Stimulated activated CD4-positive, alpha-beta T cell treated with anti-CD3 and anti-CD28 coated beads, Interleukin-1b, Interleukin-23, amount 100 ng/mL, for 1 hour (primary cell): Measurements from ENCODE around the gene PCOLCE2.

Experiments
- DNase-seq, 2 donors: peaks; one replicate each; pipeline ENCODE4 v3.0.0-alpha.2; 2020; ENCODE audit warnings: low read depth in 2 of 2

Gene PCOLCE2

DNA sequence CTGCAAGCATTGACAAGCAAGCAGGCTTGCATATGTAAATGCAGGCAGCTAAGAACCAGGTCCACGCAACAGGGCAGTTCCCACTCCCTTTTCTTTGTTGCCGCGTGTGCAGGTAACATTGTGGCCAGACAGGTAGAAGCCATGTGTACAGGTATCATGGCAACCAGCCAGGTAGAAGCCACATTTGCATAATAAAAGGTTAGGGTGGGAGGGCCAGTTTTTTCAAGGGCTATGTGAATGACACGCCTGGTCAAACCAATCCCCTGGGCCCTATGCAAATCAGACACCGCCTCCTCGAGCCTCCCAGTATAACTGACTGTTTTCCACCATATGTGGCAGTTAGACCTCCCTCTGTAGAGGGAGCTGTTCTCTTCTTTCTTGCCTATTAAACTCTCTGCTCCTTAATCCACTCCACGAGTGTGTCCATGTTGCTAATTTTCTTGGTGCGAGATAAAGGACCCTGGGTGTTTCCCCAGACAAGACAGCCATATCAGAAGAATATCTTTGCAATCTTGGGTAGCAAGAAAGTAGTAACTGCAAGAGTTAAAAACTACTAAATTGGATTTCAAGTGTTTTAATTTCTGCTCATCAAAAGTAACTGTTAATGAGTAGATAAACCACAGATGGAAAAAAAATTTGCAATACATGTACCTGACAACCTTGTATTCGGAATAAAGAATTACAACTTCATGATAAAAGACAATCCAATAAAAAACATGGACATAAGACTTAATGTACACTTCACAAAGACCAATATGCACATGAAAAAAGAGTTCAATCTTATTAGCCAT is 21.8 kb downstream of the PCOLCE2 start:
- no peak for DNase-seq

GRCh38 chr3:142863930-142864920 is 24.7 kb downstream of the PCOLCE2 start:
- no peak for DNase-seq

- DNase-seq = no peak
These were observed 25.7 kb downstream of the PCOLCE2 start for GRCh38 chr3:142863010-142863817.

- DNase-seq = no peak
These were observed 27.0 kb downstream of the PCOLCE2 start for GRCh38 chr3:142861926-142862325.

GRCh38 chr3:142858043-142858442 is 30.8 kb downstream of the PCOLCE2 start:
- no peak for DNase-seq

DNA sequence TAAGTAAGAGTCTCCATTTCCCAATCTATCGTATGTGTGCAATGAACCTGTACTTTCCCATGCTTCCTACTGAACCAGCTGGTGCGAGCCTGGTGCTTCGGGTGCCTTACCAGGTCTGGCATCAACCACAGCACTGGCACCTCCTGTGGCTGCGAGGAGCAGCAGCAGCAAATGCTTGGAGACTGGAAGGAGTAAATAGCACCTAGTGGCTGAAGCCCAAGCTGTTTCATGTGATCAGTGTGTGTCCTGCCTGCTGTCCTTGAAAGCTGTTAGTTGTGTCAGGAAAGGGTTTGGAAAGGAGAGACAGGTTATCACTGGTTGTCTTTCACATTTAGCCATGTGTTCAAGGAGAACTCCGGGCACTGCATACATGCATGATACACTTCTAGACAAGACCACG is 31.8 kb downstream of the PCOLCE2 start:
- DNase-seq = no peak

- no peak for DNase-seq
These were observed 35.4 kb downstream of the PCOLCE2 start for GRCh38 chr3:142853270-142854168.

- no peak for DNase-seq
These were observed 36.9 kb downstream of the PCOLCE2 start for GRCh38 chr3:142852009-142852408.

- DNase-seq = no peak
These were observed 38.4 kb downstream of the PCOLCE2 start for GRCh38 chr3:142850395-142851023.

- no peak for DNase-seq
These were observed 39.7 kb downstream of the PCOLCE2 start for GRCh38 chr3:142849148-142849547.

GRCh38 chr3:142846779-142847577 is 41.9 kb downstream of the PCOLCE2 start:
- no peak for DNase-seq

- DNase-seq = no peak
These were observed 44.4 kb downstream of the PCOLCE2 start for GRCh38 chr3:142844339-142844977.

DNA sequence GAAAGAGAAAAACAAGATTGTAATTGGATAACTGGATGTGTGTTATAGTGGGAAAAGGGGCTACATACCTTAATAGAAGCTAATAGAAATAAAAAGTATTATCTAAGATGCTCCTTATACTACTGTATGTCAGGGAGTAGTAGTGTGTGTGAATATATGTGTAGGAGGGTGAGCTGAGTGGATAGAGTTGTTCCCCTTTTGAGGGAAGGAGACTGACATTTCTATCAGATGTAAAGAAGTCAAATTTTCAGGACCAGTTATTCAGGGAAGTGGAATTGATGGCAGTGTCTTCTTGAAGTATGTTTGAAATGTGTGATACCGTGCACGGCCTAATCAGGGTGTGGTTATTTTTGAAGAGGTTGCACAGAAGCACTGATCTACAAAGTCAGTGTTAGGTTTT is 49.1 kb downstream of the PCOLCE2 start:
- DNase-seq = no peak

DNA sequence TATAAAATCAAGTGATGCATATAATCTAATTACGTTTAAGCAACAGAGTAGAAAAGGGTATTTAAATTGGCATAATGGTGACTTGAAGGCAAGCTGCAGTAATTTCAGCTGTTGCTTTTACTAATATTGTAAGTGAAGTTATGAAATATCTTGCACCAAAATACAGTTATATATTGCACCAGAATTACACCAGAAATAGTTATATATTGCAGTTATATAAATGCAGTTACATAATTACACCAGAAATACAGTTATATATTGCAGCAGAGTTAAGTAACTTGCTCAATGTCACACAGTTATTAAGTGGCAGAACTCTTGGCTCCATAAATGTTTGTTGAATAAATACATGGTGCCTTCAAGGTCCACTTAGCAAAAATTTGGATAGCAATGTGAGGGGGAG is 51.4 kb downstream of the PCOLCE2 start:
- no peak for DNase-seq

DNA sequence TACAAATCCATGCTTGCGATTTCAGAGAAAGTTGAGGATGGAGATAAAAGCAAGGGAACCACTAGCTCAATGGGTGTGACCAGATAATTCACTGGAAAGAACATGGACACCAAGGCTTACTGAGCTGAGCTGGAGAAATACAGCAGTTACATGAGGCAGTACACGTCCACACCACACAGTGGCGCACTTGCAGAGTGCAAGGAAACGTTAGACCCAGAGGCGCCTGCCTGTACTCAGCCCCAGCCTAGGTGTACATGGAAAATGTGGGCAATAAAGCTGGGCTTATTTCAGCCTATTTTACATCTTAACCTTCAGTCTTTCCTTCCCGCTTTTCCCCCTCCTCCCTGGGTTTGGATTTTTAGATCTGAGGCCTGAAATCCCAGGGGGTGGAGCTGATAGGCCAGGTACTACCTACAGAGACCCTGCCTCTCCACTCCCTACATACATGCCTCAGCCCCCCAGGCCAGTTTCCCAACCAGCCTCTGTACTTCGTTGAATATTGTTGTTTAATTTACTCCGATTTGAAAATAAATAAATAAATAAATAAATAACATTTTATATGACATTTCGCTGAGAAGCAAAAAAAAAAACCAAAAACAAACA is 60.1 kb downstream of the PCOLCE2 start:
- DNase-seq = peak in 1 of 2 donors; percentile 29

GRCh38 chr3:142819179-142819578 is 69.7 kb downstream of the PCOLCE2 start:
- no peak for DNase-seq

DNA sequence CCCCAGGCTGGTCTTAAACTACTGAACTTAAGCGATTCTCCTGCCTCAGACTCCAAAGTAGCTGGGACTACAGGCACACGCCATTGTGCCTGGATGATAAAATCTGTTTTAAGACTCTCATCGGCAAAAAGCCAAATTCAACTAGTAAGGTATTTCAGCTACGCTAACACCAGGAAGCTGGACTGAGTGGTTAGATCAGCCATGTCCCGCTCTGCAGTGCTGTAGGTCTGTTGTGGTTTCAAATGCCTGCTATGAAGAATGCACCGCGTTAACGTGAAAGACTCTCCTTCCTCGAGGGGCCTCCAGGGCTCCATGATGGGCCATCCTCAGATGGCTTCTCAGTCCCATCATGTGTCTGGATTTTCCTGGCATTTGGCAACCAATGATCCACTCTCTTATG is 70.2 kb downstream of the PCOLCE2 start:
- no peak for DNase-seq

GRCh38 chr3:142817897-142818296 is 71.0 kb downstream of the PCOLCE2 start:
- no peak for DNase-seq

GRCh38 chr3:142817356-142817755 is 71.5 kb downstream of the PCOLCE2 start:
- no peak for DNase-seq
